BJ (cell line): Measurements from ENCODE around the gene PPP2R2D. TPM values are rescaled to one million over a fixed set of nuclear protein-coding genes. Genes with fewer than 3 reads are reported as not detected.

Experiments
- CTCF ChIA-PET: fragments of 350-600 bp; formaldehyde crosslinking; extraction: SDS; loops from one replicate; lab custom pipeline; 2021; ENCODE audit warnings: antibody characterized with exemption, inconsistent platforms; lab: Yijun Ruan, JAX
- POLR2A ChIA-PET: fragments of 300-600 bp; sonication (Branson Sonifier 250); formaldehyde crosslinking; extraction: SDS; loops from one replicate; lab custom pipeline; 2021; ENCODE audit warnings: antibody characterized with exemption; lab: Charles Lee
- DNase-seq: peaks from one replicate; pipeline ENCODE4 v3.0.0-alpha.2; 2011; ENCODE audit warnings: low read depth
- H3K27me3 ChIP-seq: 2 replicates; pipeline ENCODE4 v1.6.0; 2011; ENCODE audit warnings: low read length; ENCODE audit not compliant: control insufficient read depth, insufficient read depth
- H3K36me3 ChIP-seq: 2 replicates; pipeline ENCODE4 v1.5.1; 2011; ENCODE audit warnings: low read length; ENCODE audit not compliant: control insufficient read depth, insufficient read depth
- H3K4me3 ChIP-seq: 2 replicates; pipeline ENCODE4 v1.5.1; 2011; ENCODE audit warnings: low read depth, mild to moderate bottlenecking, control low read depth, low read length
- CTCF ChIP-seq: IDR thresholded peaks from 2 replicates; pipeline ENCODE4 v1.5.1; 2011; ENCODE audit warnings: low read depth, mild to moderate bottlenecking, control low read depth, inconsistent platforms, low read length, moderate library complexity; ENCODE audit not compliant: insufficient read depth
- polyA plus RNA-seq: library from polyadenylated mRNA; depleted of rRNA; stranded (reverse); fragments of >200 nt; gene quantifications from 2 replicates; pipeline ENCODE4 v1.2.3, GENCODE V29; 2011

Gene PPP2R2D
- polyA plus RNA-seq, 1 experiment: 31.2 TPM

GRCh38 chr10:131954356-131954965 lies 53.7 kb downstream of the PPP2R2D start:
- CTCF ChIA-PET: interaction anchor here (0.9 kb wide), 1 partner anchor 69 kb away, joined by 3 read pairs; no protein-coding TSS in a partner anchor
- POLR2A ChIA-PET: no interaction called here
- H3K4me3 ChIP-seq: no peak overlapping the region
- peaks cover 22% of the 10 kb centered on the region for H3K36me3 ChIP-seq
- no peak for DNase-seq
- TF ChIP-seq CTCF: no peak
- no peaks in the 10 kb centered on the region for H3K27me3 ChIP-seq

GRCh38 chr10:131955591-131956340 lies 55.0 kb downstream of the PPP2R2D start:
- Histone ChIP-seq H3K4me3 (no peak overlapping the region), H3K27me3 (no peaks in the 10 kb centered on the region), H3K36me3 (peaks cover 22% of the 10 kb centered on the region)
- DNase-seq: no peak
- TF ChIP-seq CTCF: no peak
- POLR2A ChIA-PET: no interaction called here
- CTCF ChIA-PET: no interaction called here

- CTCF ChIA-PET: interaction anchor here (1.9 kb wide), 1 partner anchor 63 kb away, joined by 5 read pairs; no protein-coding TSS in a partner anchor
- no peak for TF ChIP-seq CTCF
Observed at GRCh38 chr10:131959841-131960240, 59.0 kb downstream of the PPP2R2D start.

GRCh38 chr10:131960631-131961046 lies 59.8 kb downstream of the PPP2R2D start:
- no peak for DNase-seq
- no peak for TF ChIP-seq CTCF
- CTCF ChIA-PET: interaction anchor here (1.0 to 1.9 kb wide), 2 partner anchors 62 to 941 kb away, joined by 3 to 5 read pairs; no protein-coding TSS in a partner anchor
- H3K4me3 ChIP-seq: no peak overlapping the region
- no peaks in the 10 kb centered on the region for H3K27me3 ChIP-seq
- POLR2A ChIA-PET: no interaction called here
- H3K36me3 ChIP-seq: peaks cover 14% of the 10 kb centered on the region

More at GRCh38 chr10:131959841-131960240, 59.0 kb downstream of the PPP2R2D start:
- Histone ChIP-seq H3K4me3 (no peak overlapping the region), H3K27me3 (no peaks in the 10 kb centered on the region), H3K36me3 (peaks cover 14% of the 10 kb centered on the region)
- no peak for DNase-seq
- POLR2A ChIA-PET: no interaction called here
